Measurements from ENCODE around the gene AP4E1.

GRCh38 chr15:51030649-51031316 is 122.3 kb downstream of the AP4E1 start:
- no peak for TF ChIP-seq CTCF (IDR thresholded peaks at IDR 0.05)
- TF ChIP-seq POLR2A (IDR thresholded peaks at IDR 0.05), result no peak
